GM19395 (cell line): ENCODE data around the gene SPEF1.
A peak's percentile ranks its signal among the peaks of the same experiment; 100 is the strongest.
"Not testable (repeated sequence)": the region's sequence is repeated elsewhere in the genome, so short reads cannot be mapped to it uniquely, and the experiment has no call there.

Experiments used
- ATAC-seq: cut with Tn5 transposase; IDR thresholded peaks from one replicate; pipeline ENCODE4 v1.9.1; 2021; ENCODE audit warnings: mild to moderate bottlenecking, moderate library complexity; ENCODE audit not compliant: unreplicated experiment

Gene SPEF1

GRCh38 chr20:3811467-3812258, 30.4 kb upstream of the SPEF1 start:
- ATAC-seq: no peak

DNA sequence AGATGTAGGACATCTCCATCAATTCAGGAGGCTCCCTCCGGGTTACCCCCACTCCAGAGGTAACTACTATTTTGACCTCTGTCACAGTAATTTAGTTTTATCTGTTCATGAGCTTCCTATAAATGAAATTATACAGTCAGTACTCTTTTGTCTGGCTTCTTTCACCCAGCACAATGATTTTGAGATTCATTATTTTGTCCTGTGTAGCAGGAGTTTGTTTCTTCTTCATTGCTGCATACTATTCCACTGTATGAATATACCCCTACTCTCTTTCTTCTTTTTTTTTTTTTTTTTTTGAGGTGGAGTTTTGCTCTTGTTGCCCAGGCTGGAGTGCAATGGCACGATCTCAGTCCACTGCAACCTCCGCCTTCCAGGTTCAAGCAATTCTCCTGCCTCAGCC, 27.3 kb upstream of the SPEF1 start:
- no peak for ATAC-seq

GRCh38 chr20:3804781-3805180, 23.5 kb upstream of the SPEF1 start:
- no peak for ATAC-seq

- ATAC-seq: no peak
Measured at GRCh38 chr20:3804254-3804751, 23.1 kb upstream of the SPEF1 start.

DNA sequence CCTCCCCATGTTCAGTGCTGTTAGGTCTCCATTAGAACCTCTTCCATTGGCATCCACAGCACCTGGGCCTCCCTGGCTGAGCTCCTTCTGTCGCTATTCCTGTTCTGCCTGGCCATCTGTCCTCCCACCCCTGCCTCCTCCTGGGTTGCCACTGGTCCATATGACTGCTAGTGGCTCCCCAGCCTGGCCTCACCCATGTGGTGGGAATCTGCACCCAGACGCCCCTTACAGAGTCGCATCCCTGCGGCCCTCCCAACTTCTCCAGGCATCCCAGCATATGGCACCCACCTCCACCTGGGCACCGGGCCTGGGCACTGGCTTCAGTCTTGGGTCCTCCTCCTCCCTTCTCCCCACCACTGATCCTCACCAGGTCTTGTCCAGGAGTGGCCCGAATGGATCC, 22.6 kb upstream of the SPEF1 start:
- ATAC-seq: no peak

GRCh38 chr20:3803289-3803688, 22.0 kb upstream of the SPEF1 start:
- ATAC-seq: no peak

DNA sequence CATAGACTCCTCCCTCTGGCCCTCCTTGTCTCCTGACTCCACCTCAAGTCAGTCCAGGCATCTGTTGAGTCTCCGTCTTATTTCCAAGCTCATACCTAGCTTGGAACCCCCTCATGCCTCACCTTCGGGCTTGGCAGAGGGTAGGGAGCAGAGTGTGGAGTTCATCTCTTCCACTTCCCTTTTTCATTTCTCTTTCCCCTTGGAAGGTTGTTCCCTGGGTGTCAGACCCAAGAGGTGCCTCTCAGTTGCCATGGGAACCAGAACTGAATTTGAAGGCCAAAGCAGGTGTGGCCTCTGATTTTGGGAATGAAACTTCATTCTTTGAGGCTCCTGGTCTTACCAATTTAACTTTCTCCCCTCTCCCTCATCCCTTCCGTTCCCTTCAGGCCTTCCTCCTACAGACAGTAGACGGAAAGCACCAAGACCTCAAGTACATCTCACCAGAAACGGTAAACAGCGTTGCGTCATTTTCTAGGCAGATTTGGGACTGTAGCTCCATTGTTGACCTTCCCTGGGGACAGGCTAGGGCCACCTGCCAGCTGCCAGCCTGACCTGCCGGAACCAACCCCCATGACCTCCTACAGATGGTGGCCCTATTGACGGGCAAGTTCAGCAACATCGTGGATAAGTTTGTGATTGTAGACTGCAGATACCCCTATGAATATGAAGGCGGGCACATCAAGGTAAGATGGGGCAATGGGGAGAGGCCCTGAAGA, 21.4 kb upstream of the SPEF1 start:
- ATAC-seq: no peak

DNA sequence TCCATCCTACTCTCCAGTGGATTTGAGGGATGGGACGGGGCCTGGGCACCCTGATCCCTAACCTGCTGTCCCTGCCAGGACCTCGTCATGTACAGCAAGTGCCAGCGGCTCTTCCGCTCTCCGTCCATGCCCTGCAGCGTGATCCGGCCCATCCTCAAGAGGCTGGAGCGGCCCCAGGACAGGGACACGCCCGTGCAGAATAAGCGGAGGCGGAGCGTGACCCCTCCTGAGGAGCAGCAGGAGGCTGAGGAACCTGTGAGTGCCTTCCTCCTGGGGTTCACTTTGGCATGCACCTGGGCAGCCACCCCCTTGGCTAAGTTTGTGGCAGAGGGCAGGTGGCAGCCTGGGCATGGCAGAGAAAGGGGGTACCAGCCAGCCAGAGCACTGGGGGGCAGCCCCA, 20.6 kb upstream of the SPEF1 start:
- ATAC-seq: no peak

- ATAC-seq: no peak
Measured at GRCh38 chr20:3801299-3801698, 20.1 kb upstream of the SPEF1 start.

DNA sequence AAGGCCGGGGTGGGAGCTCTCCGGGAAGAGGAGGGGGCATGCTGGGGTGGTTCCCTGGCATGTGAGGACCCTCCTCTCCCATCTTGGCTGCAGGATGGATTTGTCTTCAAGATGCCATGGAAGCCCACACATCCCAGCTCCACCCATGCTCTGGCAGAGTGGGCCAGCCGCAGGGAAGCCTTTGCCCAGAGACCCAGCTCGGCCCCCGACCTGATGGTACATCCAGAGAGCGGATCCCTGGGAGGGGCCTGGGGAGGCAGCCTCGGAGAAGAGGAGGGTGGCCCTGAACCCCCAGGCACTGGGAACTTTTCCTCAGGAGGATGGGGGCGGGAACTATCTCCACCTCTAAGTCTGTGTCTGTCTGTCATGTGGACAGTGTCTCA, 19.6 kb upstream of the SPEF1 start:
- no peak for ATAC-seq

- ATAC-seq: no peak
Measured at GRCh38 chr20:3800256-3800877, 19.1 kb upstream of the SPEF1 start.

DNA sequence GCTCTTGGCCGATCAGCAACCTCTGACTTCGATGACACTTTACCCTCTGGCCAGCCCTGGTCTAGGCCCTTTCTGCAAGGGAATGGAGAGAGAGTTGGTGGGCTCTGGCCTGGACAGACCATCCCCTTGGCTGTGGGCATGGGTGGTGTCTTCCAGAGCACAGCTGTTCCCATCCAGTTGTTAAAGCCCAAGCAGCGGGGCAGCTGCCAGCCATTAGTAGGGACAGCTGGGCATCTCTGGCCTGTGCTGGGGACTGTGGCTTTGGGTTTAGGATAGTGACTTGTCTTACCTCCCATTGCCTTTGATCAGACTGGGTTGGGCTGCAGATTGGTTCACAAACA, 17.6 kb upstream of the SPEF1 start:
- ATAC-seq: no peak

DNA sequence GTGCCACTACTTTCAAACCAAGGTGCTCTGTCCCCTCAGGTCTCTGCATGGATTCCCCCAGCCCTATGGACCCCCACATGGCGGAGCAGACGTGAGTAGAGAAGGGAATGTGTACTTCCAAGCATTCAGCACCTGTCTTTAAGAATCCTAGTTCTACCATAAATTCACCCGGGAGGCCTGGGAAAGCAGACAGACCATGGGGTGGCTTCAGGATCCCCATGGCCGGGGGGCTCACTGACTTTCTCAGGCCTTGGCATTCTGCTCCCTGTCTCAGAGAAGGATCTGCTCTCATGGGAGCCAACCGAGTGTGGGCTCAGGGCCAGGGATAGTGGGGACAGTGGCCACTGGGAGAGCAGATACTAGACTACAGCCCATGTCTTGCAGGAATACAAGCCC, 17.1 kb upstream of the SPEF1 start:
- ATAC-seq: no peak

DNA sequence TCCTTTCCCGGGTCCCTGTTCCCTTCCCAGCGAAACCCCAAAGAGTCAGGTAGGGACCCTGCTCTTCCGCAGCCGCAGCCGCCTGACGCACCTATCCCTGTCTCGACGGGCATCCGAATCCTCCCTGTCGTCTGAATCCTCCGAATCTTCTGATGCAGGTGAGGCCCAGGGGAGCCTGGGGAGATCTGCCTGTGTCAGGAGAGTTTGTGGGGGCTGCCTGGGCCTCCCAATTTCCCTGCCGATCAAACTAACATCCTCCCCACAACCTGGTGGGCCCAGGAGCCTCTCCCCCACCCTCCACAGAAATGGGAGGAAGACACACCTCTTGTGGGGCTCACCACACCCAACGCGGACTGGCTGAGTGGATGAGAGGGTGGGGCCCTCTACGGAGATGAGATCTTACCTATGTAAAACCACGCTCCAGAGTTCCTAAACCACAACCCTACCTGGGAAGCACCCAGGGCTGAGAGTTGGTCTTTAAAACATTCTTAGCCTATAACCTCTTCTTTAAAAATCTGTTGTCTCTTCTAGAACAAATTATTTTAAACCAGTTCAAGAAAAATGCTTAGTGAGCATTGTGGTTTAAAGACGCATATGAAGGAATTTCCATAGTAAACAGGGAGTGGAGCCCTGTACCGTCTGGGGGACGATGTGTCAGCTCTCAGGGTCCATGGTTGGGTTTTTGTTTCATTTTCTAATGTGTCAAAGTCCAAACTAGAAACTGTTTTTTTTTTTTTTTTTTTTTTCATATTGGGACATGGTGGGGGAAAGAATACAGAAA, 16.5 kb upstream of the SPEF1 start:
- ATAC-seq: no peak

GRCh38 chr20:3797226-3797545, 15.9 kb upstream of the SPEF1 start:
- no peak for ATAC-seq

DNA sequence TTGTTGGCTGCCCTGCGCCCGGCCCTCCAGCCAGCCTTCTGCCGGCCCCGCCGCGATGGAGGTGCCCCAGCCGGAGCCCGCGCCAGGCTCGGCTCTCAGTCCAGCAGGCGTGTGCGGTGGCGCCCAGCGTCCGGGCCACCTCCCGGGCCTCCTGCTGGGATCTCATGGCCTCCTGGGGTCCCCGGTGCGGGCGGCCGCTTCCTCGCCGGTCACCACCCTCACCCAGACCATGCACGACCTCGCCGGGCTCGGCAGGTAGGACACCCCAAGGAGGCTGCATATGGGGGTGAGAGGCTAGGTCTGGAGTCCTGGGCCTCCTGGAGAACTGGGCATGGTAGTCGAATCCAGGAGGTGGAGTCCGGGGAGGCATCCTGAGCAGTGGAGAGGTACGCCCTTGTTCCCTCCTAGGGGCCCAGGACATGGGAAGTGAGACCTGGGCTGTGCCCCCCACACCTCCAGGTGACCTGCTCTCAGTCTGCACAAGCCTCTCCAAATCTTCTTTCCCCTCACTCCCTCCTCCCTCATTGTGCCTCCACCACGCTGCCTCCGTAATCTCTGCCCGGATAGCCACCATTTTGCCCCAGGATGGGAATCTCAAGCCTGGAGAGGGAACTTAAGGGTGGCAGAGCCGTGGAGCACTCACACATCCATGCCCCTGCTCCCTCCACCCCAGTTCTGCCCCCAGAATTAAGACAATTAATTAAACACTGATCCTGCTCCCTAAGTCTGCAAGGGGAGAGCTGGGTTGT, 15.4 kb upstream of the SPEF1 start:
- ATAC-seq: no peak

DNA sequence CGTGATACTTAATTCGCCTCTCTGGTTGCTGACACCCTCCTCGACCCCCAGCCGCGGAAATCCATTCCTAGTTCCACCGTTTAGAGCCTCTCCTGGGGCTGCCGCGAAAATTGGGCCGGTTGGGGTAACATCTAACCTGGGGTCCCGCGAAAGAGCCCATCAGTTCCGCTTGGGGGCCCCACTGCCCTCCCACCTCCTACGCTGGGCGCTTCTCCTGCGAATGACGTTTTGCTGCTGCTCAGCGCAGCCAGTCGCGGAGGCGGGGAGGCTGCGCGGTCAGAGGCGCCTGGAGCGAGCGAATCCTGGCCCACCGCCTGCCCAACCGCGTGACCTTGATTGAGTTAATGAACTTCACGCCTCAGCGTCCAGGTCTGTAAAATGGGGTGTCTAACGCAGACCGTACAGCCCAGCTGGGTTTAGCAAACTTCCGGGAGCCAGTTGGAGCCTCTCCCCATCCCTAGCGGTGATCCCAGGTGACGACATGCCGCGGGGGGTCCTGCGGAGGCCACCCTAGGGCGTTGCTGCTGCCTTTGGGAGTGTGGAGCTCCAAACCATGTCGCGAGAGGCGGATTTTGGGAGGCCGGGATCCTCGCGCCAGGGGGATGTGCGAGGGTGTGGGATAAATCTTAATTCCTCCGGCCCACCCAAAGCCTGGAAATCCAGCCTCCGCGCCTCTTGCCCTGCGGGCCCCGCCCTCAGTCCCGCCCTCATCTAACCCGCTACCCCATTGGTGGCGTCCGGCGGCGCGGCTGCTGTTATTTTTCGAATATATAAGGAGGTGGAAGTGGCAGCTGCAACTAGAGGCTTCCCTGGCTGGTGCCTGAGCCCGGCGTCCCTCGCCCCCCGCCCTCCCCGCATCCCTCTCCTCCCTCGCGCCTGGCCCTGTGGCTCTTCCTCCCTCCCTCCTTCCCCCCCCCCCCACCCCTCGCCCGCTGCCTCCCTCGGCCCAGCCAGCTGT, 14.5 kb upstream of the SPEF1 start, which contains the start of gene CDC25B:
TSS of gene CDC25B (plus strand) at position 800 of the 958 bp plus-strand sequence. CDS start 222 bp downstream, outside the sequence.
- ATAC-seq: peak; percentile 73

DNA sequence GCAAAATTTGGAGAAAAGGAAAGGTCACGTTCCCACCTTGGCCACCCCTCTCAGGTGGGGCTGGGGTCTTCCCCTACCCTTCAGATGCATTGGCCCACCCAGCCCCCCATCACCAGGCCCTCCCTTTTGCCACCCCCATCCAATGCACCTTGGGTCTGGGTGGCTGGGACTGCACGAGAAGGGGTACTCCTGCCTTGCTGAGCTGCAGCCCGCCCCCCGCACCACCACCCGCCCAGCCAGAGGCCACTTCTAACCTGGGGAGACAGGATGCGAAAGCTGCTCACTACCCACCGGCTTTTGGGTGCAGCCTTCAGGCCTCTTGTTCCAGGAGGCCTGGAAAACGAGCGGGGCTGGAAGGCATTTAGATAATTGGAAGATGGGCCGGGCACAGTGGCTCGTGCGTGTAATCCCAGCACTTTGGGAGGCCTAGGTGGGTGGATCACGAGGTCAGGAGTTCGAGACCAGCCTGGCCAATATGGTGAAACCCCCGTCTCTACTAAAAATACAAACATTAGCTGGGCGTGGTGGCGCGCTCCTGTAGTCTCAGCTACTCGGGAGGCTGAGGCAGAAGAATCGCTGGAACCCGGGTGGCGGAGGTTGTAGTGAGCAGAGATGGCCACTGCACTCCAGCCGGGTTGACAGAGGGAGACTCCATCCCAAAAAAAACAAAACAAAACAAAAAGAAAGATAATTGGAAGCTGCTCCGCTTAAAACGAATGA, 13.6 kb upstream of the SPEF1 start:
- no peak for ATAC-seq

DNA sequence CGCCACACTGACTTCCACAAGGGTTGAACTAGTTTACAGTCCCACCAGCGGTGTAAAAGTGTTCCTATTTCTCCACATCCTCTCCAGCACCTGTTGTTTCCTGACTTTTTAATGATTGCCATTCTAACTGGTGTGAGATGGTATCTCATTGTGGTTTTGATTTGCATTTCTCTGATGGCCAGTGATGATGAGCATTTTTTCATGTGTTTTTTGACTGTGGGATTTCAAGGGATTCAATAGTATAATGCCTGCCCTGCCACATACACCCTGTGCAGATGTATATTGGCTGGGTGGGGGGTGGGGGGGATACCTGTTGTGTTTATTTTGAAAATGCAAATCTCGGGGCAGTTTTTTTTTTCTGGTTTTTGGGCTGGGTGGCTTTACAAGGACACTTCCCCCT, 12.9 kb upstream of the SPEF1 start:
- not testable (repeated sequence) for ATAC-seq
